Testis (tissue), 2 donors: ENCODE data around the gene MON1B.

Experiments
- CTCF ChIP-seq, 3 experiments: fragments of 450-650 bp in 2 of 3; fragments of 200-600 bp in 1 of 3; sonication (generic) in 1 of 3; IDR thresholded peaks; one replicate each; pipeline ENCODE4 v1.5.1; 2016 to 2019; ENCODE audit warnings: antibody characterized with exemption in 3 of 3, mild to moderate bottlenecking in 2 of 3, moderate library complexity in 1 of 3
- POLR2A ChIP-seq: fragments of 450-650 bp; IDR thresholded peaks from one replicate; pipeline ENCODE4 v1.6.1; 2017; ENCODE audit warnings: antibody characterized with exemption, mild to moderate bottlenecking, moderate library complexity

GRCh38 chr16:77171745-77172635 lies 19.0 kb upstream of the MON1B start:
- peak; percentile 64 to 80 (median 76) for TF ChIP-seq CTCF (IDR thresholded peaks at IDR 0.05)
- TF ChIP-seq POLR2A = no peak
